OCI-M2 (cell line): Measurements from ENCODE around the gene ABHD12.
"Not testable (repeated sequence)": the region's sequence is repeated elsewhere in the genome, so short reads cannot be mapped to it uniquely, and the experiment has no call there.

ENCODE experiments used
- DNase-seq: peaks from one replicate; lab custom pipeline; 2025; ENCODE audit not compliant: unreplicated experiment; lab: John Stamatoyannopoulos, UW

ABHD12 gene

DNA sequence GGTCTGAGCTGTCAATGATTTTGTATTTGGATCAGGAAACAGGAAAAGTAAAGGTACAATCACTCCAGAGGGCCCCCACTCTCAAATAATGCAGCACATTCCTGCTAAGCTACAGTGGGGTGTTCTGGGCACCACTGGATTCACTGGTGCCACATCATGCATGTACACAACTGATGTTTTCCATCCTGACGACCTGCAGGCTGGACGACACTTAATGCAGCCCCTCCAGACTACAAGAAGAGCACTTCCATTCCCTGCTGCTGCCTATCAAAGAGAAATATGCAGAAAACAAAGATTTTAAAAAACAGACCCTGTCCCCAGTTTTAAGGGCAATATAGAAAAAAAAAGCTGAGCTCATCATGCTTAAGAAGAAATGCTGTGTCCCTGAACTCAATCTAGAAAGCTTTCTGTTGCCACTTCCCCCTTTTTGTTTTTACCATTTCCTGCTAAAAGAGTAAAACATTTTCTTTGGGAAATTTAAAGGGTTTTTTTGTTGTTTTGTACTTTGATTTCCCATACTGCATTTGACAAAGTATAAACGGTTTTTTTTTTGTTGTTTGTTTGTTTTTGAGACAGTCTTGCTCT, 35.5 kb downstream of the ABHD12 start:
- no peak for DNase-seq

DNA sequence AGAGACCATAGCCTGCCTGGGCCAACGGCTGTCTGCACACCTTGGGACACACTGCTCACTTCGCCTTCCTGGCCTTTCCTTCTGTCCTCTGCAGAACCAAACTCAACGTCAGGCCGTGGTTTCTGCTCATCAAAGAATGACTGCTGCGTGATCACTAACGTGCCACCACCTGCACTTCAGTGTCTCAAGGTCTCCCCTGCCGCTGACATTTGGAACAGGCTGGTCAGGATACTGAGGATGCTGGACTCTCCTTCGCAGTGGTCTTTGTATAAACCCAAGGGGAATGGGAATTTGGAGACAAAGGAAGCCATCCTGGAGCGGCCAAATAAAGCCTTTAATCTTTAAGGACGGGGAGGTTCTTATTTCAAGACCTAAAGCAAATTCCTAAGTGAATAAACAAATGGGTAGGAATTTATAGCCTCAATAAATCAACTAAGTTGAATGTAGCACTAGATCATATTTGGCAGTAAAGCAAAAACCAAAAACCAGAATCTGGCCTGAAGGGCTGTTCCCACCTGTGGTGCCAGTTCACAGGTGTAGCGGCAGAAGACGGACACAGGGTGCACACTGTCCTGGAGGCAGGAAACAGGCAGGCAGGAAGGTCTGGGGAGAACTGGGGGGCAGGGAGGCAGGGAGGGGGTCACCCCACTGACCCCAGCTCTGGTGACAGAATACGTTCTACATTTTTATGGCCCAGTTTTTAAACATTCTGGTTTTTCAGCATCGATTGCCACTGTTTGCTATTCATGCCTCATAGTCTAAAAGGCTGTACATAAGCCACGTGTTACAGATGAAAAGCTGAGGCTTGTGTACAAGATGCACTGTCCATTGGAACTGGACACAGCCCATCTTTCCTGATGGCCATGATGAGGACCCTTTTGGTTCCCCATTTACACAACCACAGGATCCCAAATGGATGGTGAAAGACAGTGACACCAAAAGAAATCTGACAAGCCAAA, 36.6 kb downstream of the ABHD12 start:
- no peak for DNase-seq

DNA sequence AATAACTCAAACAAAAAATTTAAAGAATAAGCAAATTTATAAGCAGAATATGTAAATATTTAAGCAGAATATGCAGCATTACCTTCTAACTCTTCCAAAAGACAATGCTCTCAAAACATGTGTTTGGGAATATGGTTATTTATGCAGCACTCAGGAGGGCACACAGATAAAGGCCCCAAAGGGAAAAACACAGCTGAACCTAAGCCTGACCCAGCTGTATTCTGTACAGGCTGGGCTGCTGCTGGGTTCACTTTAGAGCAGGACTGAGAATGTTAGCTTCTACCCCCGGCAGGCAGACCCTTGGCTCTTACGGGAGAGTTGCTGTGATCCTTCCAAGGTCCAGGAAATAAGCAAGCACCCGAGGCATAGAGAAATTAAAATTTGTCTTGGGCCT, 37.3 kb downstream of the ABHD12 start:
- no peak for DNase-seq

DNA sequence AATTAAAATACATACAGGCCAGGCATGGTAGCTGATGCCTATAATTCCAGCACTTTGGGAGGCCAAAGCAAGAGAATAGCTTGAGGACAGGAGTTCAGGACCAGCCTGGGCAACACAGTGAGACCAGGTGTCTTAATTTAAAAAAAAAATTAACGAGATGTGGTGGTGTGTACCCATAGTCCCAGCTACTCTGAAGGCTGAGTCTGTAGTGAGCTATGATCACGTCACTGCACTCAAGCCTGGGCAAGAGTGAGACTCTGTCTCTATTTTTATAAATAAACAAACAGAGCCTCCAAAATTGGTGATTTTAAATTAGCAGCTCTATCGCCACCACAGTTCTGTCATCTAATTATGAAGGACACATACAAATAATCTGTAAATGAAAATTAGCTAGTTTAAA, 37.9 kb downstream of the ABHD12 start:
- DNase-seq, result no peak

DNA sequence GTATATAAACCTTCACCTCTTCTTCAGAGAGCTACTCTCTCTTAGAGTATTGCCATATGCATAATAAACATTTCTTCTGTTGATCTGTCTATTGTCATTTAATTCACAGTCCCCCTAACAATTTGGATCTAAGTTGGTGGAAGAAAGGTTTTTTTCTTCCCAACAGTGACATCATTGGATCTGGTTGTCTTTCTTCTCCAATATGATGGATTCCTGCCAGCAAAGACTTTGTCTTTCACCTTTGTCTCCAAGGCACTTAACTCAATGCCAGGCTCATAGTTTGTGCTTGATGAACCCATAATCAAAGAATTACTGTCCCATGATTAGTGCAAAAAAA, 39.6 kb downstream of the ABHD12 start:
- DNase-seq, result no peak

DNA sequence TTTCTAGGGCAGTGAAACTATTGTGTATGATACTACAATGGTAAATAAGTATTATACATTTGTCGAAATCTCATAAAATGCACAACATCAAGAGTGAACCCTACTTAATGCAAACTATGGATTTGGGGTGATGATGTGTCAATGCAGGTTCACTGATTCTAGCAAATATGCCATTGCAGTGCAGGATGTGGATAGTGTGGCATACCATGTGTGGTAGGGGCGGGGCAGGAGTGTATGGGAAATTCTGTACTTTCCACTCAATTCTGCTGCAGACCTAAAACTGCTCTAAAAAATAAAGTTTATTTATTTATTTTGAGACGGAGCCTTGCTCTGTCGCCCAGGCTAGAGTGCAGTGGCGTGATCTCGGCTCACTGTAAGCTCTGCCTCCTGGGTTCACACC, 44.3 kb downstream of the ABHD12 start:
- DNase-seq, result no peak

DNA sequence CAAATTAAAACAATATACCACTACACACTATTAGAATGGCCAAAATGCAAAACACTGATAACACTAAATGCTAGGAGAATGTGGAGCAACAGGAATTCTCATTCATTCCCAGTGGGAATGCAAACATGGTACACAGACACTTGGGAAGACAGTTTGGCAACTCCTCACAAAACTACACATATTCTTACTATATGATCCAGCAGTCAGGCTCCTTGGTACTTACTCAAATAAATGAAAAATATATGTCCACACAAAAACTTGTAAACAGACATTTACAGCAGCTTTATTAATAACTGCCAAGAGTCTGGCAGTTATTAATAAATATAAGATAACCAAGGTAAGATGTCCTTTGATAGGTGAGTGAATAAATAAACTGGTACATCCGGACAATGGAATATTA, 44.9 kb downstream of the ABHD12 start:
- no peak for DNase-seq

DNA sequence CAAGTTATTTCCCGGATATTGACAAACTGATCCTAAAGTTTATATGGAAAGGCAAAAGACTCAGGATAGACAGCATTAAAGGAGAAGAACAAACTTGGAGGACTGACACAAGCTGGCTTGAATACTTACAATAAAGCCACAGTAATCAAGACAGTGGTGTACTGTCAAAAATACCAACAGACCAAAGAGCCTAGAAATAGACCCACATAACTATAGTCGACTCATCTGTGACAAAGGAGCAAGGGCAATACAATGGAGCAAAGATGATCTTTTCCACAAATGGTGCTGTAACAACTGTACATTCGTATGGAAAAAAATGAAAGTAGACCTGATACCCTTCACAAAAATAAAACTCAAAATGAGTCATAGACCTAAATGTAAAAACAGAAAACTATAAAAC, 46.0 kb downstream of the ABHD12 start:
- DNase-seq, result no peak

DNA sequence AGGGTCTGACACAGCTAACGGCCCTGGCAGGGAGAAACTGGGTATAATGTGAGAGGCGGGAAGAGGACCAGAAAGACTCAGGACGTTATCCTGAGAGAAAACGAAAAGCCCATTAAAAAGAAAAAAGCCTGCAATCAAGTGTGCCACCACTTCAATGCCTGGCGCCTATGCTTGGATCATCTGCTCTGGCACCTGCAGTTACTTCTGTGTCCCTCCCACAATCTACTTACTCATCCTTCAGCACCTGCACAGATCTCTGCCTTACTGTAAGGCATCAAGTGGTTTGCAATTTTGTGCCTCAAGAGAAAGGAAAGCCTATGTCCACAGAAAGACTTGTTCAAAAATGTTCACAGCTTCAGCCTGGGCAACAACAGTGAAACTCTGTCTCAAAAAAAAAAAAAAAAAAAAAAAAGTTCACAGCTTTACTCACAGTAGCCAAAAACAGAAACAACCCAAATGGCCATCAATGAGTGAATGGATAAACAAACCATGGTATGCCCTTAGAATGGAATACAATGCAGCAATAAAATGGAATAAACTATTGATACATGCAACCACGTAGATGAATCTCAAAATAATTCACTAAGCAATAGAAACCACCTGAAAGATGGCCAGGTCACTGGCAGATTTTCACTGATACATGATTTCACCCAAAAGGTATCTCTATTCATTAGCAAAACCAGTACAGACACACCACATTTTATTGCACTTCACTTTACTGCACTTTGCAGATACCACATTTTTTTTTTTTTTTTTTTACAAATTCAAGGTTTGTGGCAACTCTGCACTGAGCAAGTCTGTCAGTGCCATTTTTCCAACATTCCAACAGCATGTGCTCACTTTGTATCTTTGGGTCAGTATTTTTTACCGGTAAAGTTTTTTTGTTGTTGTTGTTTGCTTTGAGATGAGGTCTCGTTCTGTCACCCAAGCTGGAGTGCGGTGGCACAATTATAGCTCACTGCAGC, 48.6 kb downstream of the ABHD12 start:
- no peak for DNase-seq

DNA sequence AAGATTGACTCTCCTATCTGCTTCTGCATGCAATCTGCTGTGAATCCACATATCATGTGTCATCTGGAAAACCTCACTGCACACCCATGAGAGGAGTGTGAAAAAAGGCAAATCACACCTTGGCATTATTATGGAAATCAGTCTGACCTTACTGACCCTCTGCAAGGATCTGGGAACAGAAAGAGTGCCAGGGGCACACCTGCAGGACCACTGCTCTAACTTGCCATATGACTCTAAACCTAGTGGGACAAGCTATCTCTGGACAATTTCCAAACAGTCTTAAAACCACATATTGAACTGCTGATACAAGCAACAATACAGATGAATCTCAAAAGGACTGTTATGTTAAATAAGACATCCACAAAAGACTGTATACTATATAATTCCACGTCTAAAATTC, 50.3 kb downstream of the ABHD12 start:
- DNase-seq, result no peak

DNA sequence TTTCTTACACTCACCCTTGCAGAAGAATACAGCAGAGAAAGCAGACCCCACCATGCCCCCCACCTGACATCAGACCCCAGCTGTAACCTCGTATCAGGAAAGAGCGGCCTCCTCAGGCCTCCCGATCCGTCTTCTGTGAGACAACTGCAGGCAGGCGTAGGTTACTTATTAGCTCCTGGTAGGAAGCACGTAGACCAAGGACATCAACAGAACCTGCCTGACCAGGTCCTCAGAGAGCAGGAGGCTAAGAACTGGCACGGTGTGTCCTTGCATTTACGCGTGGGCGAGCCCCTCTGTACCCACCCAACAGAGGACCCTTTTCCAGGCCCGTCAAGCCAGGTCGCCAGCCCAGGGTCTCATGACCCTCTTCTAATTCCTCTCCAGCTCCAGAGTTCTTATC, 51.0 kb downstream of the ABHD12 start:
- DNase-seq, result no peak

DNA sequence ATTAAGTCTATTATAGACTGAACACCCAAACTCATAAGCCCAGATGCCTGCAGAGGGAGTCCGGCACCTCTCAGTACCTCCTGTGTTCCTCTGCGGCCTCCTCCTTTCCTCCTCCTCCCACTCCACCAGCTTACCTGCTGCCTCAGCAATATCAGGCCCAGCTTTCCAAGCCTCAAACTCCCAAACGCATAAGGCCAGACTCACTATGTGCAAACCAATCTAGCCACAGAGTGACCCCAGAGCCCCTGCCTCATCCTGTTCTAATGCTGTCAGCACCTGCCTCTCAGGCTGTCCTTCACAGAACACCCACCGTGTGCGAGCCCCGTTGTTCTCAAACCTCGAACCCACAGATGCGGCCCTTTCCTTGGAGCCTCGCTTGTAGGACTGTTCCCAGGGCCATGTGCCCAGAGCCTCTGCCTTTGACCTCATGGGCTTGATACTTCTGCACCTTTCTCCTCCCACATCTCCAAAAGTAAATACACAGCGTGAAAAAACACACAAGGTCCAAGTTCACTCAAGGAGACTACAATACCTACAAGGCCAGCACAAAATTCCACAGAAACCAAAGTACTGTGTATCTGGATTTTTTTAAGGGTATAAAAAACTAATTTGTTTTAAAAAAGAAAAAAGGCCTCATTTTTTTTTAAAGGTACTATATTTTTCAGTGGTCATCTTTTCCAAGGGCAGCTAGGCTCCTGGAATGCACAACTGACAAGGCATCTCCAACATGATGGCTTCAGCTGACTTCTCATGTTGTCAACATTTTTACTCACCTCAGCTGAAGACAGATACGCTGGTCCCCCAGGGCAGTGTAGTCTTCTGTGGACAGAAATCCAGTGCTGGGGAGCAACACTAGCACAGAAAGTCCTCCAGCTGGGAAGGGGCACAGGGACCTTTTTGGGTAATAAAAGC, 52.3 kb downstream of the ABHD12 start:
- DNase-seq, result no peak

DNA sequence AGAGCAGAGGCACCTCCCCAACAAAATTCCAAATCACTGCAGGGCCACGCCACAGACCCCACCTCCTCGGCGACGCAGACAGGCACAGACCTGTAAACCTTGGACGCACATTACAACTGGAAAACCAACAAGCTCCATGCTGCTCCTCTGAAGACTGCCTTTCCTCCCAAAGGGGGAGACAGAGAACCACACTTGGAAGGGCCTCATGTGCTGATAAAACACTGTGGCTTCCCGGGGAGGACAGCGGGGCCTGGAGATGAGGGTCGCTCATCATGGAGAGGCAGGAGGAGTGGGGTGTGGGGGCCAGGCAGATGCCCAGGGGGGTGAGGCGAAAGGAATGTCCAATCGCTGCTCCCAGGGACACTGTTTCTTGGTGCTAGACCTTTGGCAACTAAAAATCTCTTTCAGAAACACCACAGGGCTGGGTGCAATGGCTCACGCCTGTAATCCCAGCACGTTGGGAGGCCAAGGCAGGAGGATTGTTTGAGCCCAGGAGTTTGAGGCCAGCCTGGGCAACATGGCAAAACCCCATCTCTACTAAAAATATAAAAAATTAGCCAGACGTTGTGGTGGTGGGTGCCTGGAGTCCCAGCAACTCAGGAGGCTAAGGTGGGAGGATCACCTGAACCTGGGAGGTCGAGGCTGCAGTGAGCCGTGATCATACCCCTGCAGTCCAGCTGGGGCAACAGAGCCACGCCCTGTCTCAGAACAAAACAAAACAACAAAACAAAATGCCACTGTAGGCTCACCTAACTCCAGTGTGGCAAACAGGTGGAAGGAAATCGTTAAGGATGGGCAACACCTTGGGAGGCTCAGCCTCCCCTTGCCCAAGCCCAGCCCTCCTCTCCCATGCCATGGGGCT, 53.8 kb downstream of the ABHD12 start:
- DNase-seq, result no peak

DNA sequence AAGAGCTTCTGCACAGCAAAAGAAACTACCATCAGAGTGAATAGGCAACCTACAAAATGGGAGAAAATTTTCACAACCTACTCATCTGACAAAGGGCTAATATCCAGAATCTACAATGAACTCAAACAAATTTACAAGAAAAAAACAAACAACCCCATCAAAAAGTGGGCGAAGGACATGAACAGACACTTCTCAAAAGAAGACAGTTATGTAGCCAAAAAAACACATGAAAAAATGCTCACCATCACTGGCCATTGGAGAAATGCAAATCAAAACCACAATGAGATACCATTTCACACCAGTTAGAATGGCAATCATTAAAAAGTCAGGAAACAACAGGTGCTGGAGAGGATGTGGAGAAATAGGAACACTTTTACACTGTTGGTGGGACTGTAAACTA, 55.7 kb downstream of the ABHD12 start:
- DNase-seq, result not testable (repeated sequence)

DNA sequence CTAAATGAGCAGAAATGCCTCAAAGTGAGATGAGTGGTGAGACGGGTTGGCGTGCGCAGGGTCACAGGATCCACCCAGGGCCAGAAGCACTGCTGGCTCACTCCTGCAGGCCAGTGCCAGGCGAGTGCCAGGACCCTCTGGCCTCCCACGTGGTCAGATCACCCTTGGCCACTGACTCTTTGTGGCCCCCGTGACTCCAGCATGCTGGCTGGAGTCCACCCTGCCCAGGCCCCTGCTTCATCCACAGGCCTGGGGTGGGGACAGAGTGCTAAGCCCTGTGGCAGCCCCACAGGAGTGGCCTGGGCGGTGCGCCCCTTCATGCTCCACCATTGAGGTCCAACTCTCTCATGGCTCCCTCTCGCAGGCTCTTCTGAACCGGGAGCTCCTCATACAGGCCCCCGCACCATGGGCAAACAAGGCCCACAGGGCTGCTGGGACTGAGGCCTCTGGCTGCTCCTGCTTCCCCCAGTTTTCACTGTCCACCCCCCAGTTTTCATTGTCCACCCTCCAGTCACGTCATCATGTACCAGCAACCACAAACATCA, 61.6 kb downstream of the ABHD12 start:
- no peak for DNase-seq

DNA sequence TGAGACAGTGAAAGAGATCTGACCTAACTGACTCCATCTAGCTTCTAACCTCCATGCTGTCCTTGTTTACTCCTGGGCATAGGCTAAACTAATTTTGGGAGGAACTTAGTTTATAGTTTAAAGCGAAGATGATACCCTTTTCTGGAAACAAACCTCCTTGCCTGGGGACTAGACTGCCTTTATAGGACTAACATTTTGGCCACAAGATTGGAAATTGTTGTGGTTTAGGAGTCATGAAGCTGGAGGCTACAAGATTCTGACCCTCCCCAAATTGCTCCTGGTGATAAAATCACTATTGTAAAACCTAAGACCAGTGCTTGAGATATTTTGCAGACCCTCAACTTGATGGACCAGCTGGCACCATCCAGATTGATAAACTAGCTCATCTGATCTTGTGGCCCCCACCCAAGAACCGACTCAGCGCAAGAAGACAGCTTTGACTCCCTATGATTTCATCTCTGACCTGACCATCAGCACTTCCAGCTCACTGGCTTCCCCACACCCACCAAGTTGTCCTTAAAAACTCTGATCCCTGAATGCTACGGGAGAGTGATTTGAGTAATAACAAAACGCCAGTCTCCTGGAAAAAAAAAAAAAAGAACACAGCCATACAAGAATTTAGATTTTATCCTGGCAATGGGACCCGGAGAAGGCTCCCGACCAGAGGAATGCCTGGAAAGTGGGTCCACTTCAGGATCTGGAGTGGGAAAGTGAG, 63.0 kb downstream of the ABHD12 start:
- DNase-seq, result no peak

DNA sequence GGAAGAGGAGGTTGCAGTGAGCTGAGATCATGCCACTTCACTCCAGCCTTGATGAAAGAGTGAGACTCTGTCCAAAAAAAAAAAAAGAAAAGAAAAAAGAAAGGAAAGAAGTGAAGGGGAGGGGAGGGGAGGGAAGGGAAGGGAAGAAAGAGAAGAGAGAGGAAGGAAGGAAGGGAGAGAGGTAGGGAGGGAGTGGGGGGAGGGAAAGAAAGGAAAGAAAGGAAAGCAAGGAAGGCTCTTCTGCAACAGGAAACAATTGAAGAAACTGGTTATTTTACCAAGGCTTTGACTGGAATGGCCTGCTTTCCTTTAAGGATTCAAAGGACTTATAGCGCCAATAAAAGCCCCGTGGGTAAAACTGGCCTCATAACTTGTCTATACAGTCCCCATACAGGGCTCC, 64.6 kb downstream of the ABHD12 start:
- DNase-seq, result no peak

DNA sequence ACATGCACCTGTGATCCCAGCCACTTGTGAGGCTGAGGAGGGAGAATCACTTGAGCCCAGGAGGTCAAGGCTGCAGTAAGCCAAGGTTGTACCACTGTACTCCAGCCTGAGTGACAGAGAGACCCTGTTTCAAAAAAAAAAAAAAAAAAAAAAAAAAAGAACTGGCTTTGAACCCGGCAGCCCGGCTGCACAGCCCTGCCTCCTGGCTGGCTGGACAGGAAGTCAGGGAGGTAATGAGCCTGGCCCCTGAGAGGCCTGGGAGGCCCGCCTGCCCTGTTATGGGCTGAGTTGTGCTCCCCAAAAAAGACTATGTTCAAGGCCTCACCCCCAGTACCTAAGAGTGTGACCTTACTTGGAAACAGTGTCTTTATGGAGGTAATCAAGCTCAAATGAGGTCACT, 65.6 kb downstream of the ABHD12 start:
- DNase-seq, result no peak

DNA sequence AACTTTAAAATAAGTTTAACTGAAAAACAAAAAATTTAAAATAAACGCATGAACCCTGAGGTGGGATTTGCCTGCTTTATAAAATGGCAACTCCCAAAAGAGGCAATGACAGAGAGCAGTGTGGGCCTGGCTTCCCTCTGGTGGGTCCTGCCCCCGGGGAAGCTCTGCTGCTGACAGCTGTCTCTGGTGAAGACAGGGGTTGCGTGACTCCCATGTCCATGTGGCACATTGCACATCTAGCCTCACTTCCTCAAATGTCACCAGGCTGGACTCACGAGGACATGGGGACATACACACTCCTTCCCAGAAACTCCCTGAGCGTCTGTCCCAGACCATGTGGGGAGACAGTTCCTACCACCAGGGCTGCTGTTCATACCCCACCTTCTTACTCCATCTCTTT, 66.2 kb downstream of the ABHD12 start:
- DNase-seq, result no peak
